Natural killer cell (primary cell): ENCODE measurements around the gene P2RX6. TPM values are rescaled to one million over a fixed set of nuclear protein-coding genes. Genes with fewer than 3 reads are reported as not detected.

Experiments used
- ATAC-seq, 3 donors: fragments of 150-1000 bp in 2 of 3; fragments of 200-7000 bp in 1 of 3; cut with Tn5 transposase; 1 replicate in 1 of 3; 2 replicates in 2 of 3; pipeline ENCODE4 v1.10.0; 2021; ENCODE audit warnings: mild to moderate bottlenecking in 2 of 3, moderate library complexity in 2 of 3
- DNase-seq, 2 donors: peaks; one replicate each; pipeline versions ENCODE4 v3.0.0 to v3.0.0-alpha.2; 2013 to 2021; ENCODE audit warnings: mixed read lengths in 1 of 2
- H3K27ac ChIP-seq: one replicate; pipeline ENCODE4 v1.5.1; 2013; ENCODE audit warnings: mild to moderate bottlenecking, low read length
- H3K27me3 ChIP-seq: one replicate; pipeline ENCODE4 v1.6.1; 2013; ENCODE audit warnings: low read length; ENCODE audit not compliant: control insufficient read depth, insufficient read depth
- H3K36me3 ChIP-seq: one replicate; pipeline ENCODE4 v1.6.1; 2013; ENCODE audit warnings: low read length; ENCODE audit not compliant: control insufficient read depth, insufficient read depth
- H3K4me1 ChIP-seq: one replicate; pipeline ENCODE4 v1.6.1; 2013; ENCODE audit warnings: low read length; ENCODE audit not compliant: control insufficient read depth, insufficient read depth
- H3K4me3 ChIP-seq: one replicate; pipeline ENCODE4 v1.5.1; 2013; ENCODE audit warnings: low read length
- H3K9me3 ChIP-seq: one replicate; pipeline ENCODE4 v1.6.1; 2013; ENCODE audit warnings: low read length; ENCODE audit not compliant: control insufficient read depth, insufficient read depth
- H3K27ac Mint-ChIP-seq, 2 donors: one replicate each; pipeline ENCODE4 v1.8.0; 2022; ENCODE audit warnings: mild to moderate bottlenecking in 2 of 2, mixed read lengths in 2 of 2, moderate library complexity in 1 of 2
- H3K27me3 Mint-ChIP-seq, 2 donors: one replicate each; pipeline ENCODE4 v1.8.0; 2022; ENCODE audit warnings: low read depth in 2 of 2, mixed read lengths in 2 of 2
- H3K36me3 Mint-ChIP-seq: one replicate; pipeline ENCODE4 v1.8.0; 2022; ENCODE audit warnings: mixed read lengths
- H3K4me1 Mint-ChIP-seq, 2 donors: one replicate each; pipeline ENCODE4 v1.8.0; 2022; ENCODE audit warnings: mixed read lengths in 2 of 2
- H3K4me3 Mint-ChIP-seq: one replicate; pipeline ENCODE4 v1.8.0; 2022; ENCODE audit warnings: mild to moderate bottlenecking, moderate library complexity, mixed read lengths
- H3K9me3 Mint-ChIP-seq, 2 donors: one replicate each; pipeline ENCODE4 v1.8.0; 2022; ENCODE audit warnings: mixed read lengths in 2 of 2
- WGBS: methylation state at CpG from one replicate; pipeline ENCODE4 v1.1.7; 2013; ENCODE audit warnings: missing lambda C conversion rate; ENCODE audit not compliant: insufficient coverage; 5-methylcytosine and 5-hydroxymethylcytosine counted together
- intact Hi-C: fragments of 100-400 bp; cut with micrococcal nuclease; formaldehyde crosslinking; loops from one replicate; pipeline ENCODE4 v1.14.2; 2022
- total RNA-seq, 4 donors: library from RNA; stranded (reverse); fragments of 120-200 nt in 1 of 4; gene quantifications; one replicate each; pipeline versions ENCODE4 v1.2.3 to v1.2.4, GENCODE V29; 2013 to 2022
- TF ChIP-seq, protein P1 (sequence below): fragments of 200-600 bp; IDR thresholded peaks from one replicate; pipeline ENCODE4 v1.8.0; 2022; ENCODE audit warnings: antibody characterized with exemption

The P2RX6 gene
- total RNA-seq, 3 donors from 2014 or later (not counting 1 experiment from before 2014, with no cell fraction given) = 0.14 to 0.93 (median 0.18) TPM

DNA sequence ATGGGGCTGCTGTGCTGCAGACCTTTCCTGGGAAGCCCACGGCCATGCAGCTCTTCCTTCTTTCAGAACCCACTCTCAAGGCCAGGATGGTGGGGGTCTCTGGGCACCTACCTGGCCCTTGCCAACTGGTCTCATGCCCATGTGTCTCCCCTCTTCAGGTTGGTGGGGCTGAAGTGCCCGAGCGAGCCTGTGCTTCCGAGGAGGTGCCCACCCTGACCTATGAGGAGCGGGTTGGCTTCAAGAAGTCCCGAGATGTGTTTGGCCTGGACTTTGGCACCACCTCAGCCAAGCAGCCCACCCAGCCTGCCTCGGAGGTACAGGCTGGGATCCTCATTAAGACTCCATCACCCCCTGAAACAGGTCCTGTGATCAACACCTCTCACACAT, 22.9 kb upstream of the P2RX6 start:
- H3K4me1 Mint-ChIP-seq = no peaks in the 10 kb centered on the region
- H3K36me3 Mint-ChIP-seq = no peaks in the 10 kb centered on the region
- intact Hi-C loops = no loop called here
- TF ChIP-seq, protein P1, sequence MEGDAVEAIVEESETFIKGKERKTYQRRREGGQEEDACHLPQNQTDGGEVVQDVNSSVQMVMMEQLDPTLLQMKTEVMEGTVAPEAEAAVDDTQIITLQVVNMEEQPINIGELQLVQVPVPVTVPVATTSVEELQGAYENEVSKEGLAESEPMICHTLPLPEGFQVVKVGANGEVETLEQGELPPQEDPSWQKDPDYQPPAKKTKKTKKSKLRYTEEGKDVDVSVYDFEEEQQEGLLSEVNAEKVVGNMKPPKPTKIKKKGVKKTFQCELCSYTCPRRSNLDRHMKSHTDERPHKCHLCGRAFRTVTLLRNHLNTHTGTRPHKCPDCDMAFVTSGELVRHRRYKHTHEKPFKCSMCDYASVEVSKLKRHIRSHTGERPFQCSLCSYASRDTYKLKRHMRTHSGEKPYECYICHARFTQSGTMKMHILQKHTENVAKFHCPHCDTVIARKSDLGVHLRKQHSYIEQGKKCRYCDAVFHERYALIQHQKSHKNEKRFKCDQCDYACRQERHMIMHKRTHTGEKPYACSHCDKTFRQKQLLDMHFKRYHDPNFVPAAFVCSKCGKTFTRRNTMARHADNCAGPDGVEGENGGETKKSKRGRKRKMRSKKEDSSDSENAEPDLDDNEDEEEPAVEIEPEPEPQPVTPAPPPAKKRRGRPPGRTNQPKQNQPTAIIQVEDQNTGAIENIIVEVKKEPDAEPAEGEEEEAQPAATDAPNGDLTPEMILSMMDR = no peak
- H3K4me3 Mint-ChIP-seq = no peak overlapping the region
- Histone ChIP-seq H3K27ac (no peak overlapping the region), H3K27me3 (no peaks in the 10 kb centered on the region), H3K4me3 (no peak overlapping the region), H3K4me1 (no peaks in the 10 kb centered on the region), H3K36me3 (peaks cover 31% of the 10 kb centered on the region), H3K9me3 (no peaks in the 10 kb centered on the region)
- no peaks in the 10 kb centered on the region for H3K27me3 Mint-ChIP-seq
- no peak for ATAC-seq
- DNase-seq = no peak
- WGBS = 98% methylated on average over 7 of the region's 7 CpGs
- H3K9me3 Mint-ChIP-seq = no peaks in the 10 kb centered on the region
- no peak overlapping the region for H3K27ac Mint-ChIP-seq

DNA sequence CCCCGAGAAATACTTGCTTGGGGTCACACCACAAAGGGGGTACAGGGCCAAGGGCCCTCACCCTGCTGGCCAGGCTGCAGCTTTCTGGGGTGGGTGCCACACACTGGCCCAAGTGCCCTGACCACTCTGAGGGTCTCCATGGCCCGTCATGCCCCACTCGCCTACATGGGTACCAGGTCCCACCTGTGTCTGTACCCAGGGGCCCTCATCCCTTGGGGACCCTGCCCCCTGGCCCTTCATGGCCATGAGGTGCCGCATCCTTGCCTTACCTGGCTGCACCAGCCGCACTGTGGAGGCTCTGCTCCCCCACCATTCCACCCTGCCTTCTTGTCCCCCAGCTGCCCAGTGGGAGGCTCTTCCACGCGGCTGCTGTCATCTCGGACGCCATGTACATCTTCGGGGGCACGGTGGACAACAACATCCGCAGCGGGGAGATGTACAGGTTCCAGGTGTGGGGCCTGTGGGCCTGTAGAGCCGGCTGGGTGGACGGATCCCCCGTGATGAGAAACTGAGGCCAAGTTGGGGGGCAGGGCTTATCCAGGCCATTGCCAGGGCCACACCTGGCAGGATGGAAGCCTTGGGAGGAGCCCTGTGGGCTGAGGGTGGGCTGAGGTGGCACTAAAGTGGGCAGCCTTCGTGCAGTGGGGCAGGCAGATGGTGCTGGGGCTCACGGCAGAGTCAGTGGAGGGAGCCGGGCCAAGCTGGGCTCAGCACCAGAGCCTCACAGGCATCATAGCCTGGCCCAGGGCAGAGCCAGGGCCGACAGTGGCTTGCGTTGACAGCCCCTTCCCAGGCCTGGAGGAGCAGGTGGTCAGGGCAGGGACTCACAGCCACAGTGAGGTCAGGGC, 22.3 kb upstream of the P2RX6 start:
- Histone ChIP-seq H3K27ac (no peak overlapping the region), H3K27me3 (no peaks in the 10 kb centered on the region), H3K36me3 (peaks cover 28% of the 10 kb centered on the region), H3K9me3 (no peaks in the 10 kb centered on the region), H3K4me1 (no peaks in the 10 kb centered on the region), H3K4me3 (no peak overlapping the region)
- Mint-ChIP-seq H3K4me3 (no peak overlapping the region), H3K9me3 (no peaks in the 10 kb centered on the region), H3K36me3 (no peaks in the 10 kb centered on the region), H3K4me1 (no peaks in the 10 kb centered on the region), H3K27ac (no peak overlapping the region), H3K27me3 (no peaks in the 10 kb centered on the region)
- WGBS = 91% methylated on average over 21 of the region's 21 CpGs
- ATAC-seq (no peak), DNase-seq (no peak)
- TF ChIP-seq, protein P1 = no peak
- intact Hi-C loops = no loop called here

DNA sequence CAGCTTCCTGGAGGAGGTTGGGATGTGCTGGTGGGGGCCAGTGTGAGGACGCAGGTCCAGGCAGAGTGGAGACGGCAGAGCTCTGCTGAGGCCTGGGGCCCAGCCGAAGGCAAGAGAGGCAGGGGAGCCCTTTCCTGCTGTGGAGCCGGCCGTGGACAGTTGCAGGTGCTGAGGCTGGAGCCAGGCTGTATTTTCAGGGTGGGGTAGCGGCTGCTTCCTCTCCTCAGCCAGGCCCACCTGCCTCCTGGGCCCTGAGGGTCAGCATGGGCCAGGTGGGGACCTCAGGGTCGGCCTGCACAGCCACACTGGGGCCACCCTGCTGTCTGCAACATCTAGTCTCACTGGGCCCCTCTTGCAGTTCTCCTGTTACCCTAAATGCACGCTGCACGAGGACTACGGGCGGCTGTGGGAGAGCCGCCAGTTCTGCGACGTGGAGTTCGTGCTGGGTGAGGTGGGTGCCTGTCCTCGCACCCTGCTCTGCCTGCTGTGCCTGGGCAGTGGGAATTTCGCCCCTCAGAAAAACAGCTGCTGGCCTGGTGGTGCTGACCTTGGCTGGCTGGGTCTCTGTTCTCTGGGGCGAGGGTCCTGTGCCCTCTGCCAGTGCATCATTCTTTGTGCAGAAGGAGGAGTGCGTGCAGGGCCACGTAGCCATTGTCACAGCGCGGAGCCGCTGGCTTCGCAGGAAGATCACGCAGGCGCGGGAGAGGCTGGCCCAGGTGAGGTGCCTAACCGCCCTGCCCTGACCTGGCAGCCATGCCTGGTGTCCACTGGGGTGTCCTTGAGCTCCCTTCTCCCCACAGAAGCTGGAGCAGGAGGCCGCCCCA, 21.4 kb upstream of the P2RX6 start:
- H3K4me3 ChIP-seq = no peak overlapping the region
- TF ChIP-seq, protein P1 = no peak
- no peaks in the 10 kb centered on the region for H3K27me3 ChIP-seq
- no peak overlapping the region for H3K27ac Mint-ChIP-seq
- H3K4me1 Mint-ChIP-seq = no peaks in the 10 kb centered on the region
- no peaks in the 10 kb centered on the region for H3K9me3 Mint-ChIP-seq
- H3K27me3 Mint-ChIP-seq = no peaks in the 10 kb centered on the region
- no peaks in the 10 kb centered on the region for H3K36me3 Mint-ChIP-seq
- WGBS = 96% methylated on average over 29 of the region's 29 CpGs
- H3K4me1 ChIP-seq = no peaks in the 10 kb centered on the region
- H3K4me3 Mint-ChIP-seq = no peak overlapping the region
- H3K36me3 ChIP-seq = peaks cover 23% of the 10 kb centered on the region
- no peaks in the 10 kb centered on the region for H3K9me3 ChIP-seq
- ATAC-seq (no peak), DNase-seq (no peak)
- intact Hi-C loops = no loop called here
- H3K27ac ChIP-seq = no peak overlapping the region
